H9 (cell line): ENCODE data around the gene SLC16A10. TPM values are rescaled to one million over a fixed set of nuclear protein-coding genes. Genes with fewer than 3 reads are reported as not detected.

Experiments
- DNase-seq: peaks from one replicate; pipeline ENCODE4 v3.0.0-alpha.2; 2017
- H2AFZ ChIP-seq: one replicate; pipeline ENCODE4 v1.6.1; 2013; ENCODE audit warnings: mild to moderate bottlenecking, low read length, control low read depth, moderate library complexity
- H2AK5ac ChIP-seq: 2 replicates; pipeline ENCODE4 v1.6.1; 2013; ENCODE audit warnings: low read length, control low read depth, mixed read lengths; ENCODE audit not compliant: insufficient read length
- H2BK120ac ChIP-seq: one replicate; pipeline ENCODE4 v1.6.1; 2013; ENCODE audit warnings: low read depth, mild to moderate bottlenecking, low read length, control low read depth, inconsistent platforms; ENCODE audit not compliant: poor library complexity, severe bottlenecking
- H2BK12ac ChIP-seq: 2 replicates; pipeline ENCODE4 v1.6.1; 2013; ENCODE audit warnings: low read length, control low read depth, mixed read lengths, low read depth; ENCODE audit not compliant: insufficient read length
- H2BK15ac ChIP-seq: 2 replicates; pipeline ENCODE4 v1.6.1; 2013; ENCODE audit warnings: low read depth, low read length, control low read depth
- H2BK20ac ChIP-seq: one replicate; pipeline ENCODE4 v1.6.1; 2013; ENCODE audit warnings: low read depth, mild to moderate bottlenecking, low read length, control low read depth, inconsistent platforms; ENCODE audit not compliant: poor library complexity, severe bottlenecking
- H2BK5ac ChIP-seq: 2 replicates; pipeline ENCODE4 v1.6.1; 2013; ENCODE audit warnings: low read length, control low read depth, mixed read lengths; ENCODE audit not compliant: insufficient read length
- H3K14ac ChIP-seq: 2 replicates; pipeline ENCODE4 v1.6.1; 2013; ENCODE audit warnings: low read length, control low read depth; ENCODE audit not compliant: insufficient read depth
- H3K18ac ChIP-seq: 2 replicates; pipeline ENCODE4 v1.6.1; 2013; ENCODE audit warnings: low read depth, mild to moderate bottlenecking, mixed read lengths, low read length, control low read depth; ENCODE audit not compliant: insufficient read length
- H3K23ac ChIP-seq: 2 replicates; pipeline ENCODE4 v1.6.1; 2013; ENCODE audit warnings: low read length, control low read depth, mixed read lengths, low read depth; ENCODE audit not compliant: insufficient read length
- H3K23me2 ChIP-seq: 2 replicates; pipeline ENCODE4 v1.6.1; 2013; ENCODE audit warnings: low read depth, mild to moderate bottlenecking, mixed read lengths, low read length, control low read depth; ENCODE audit not compliant: insufficient read length, poor library complexity, severe bottlenecking
- H3K27ac ChIP-seq: 2 replicates; pipeline ENCODE4 v1.5.1; 2013; ENCODE audit warnings: low read length, control low read depth, mixed read lengths, low read depth; ENCODE audit not compliant: insufficient read length
- H3K27me3 ChIP-seq: 2 replicates; pipeline ENCODE4 v1.6.1; 2013; ENCODE audit warnings: low read length, control low read depth, inconsistent platforms; ENCODE audit not compliant: insufficient read depth
- H3K4ac ChIP-seq: 2 replicates; pipeline ENCODE4 v1.6.1; 2013; ENCODE audit warnings: low read depth, mild to moderate bottlenecking, control low read depth, inconsistent platforms, low read length, moderate library complexity
- H3K4me1 ChIP-seq: 2 replicates; pipeline ENCODE4 v1.6.1; 2013; ENCODE audit warnings: low read length, control low read depth, inconsistent platforms; ENCODE audit not compliant: insufficient read depth
- H3K4me2 ChIP-seq: 2 replicates; pipeline ENCODE4 v1.6.1; 2013; ENCODE audit warnings: low read length, control low read depth, mixed read lengths; ENCODE audit not compliant: insufficient read length, insufficient read depth
- H3K56ac ChIP-seq: 2 replicates; pipeline ENCODE4 v1.6.1; 2013; ENCODE audit warnings: low read depth, mild to moderate bottlenecking, mixed read lengths, low read length, control low read depth; ENCODE audit not compliant: insufficient read length
- H3K79me1 ChIP-seq: 2 replicates; pipeline ENCODE4 v1.6.1; 2013; ENCODE audit warnings: low read depth, mild to moderate bottlenecking, moderate library complexity, low read length, control low read depth, inconsistent platforms; ENCODE audit not compliant: insufficient read depth, poor library complexity, severe bottlenecking
- H3K79me2 ChIP-seq: 2 replicates; pipeline ENCODE4 v1.6.1; 2013; ENCODE audit warnings: low read length, control low read depth, inconsistent platforms; ENCODE audit not compliant: insufficient read depth
- H3K9ac ChIP-seq: 2 replicates; pipeline ENCODE4 v1.6.1; 2013; ENCODE audit warnings: low read length, control low read depth, mixed read lengths; ENCODE audit not compliant: insufficient read length; ENCODE audit errors: extremely low read depth
- H3K9me3 ChIP-seq: one replicate; pipeline ENCODE4 v1.6.1; 2013; ENCODE audit warnings: low read depth, low read length, inconsistent platforms; ENCODE audit not compliant: control insufficient read depth
- H3T11ph ChIP-seq: one replicate; pipeline ENCODE4 v1.6.1; 2013; ENCODE audit warnings: mild to moderate bottlenecking, low read length, control low read depth, inconsistent platforms
- H4K20me1 ChIP-seq: one replicate; pipeline ENCODE4 v1.6.1; 2013; ENCODE audit not compliant: control insufficient read depth, insufficient read length, insufficient read depth
- H4K5ac ChIP-seq: 2 replicates; pipeline ENCODE4 v1.6.1; 2013; ENCODE audit warnings: low read depth, mild to moderate bottlenecking, mixed read lengths, low read length, control low read depth; ENCODE audit not compliant: insufficient read length
- H4K8ac ChIP-seq: replicated peaks from 2 replicates; pipeline ENCODE4 v1.6.1; 2013; ENCODE audit warnings: low read length, control low read depth, mixed read lengths, low read depth; ENCODE audit not compliant: insufficient read length
- H4K91ac ChIP-seq: 2 replicates; pipeline ENCODE4 v1.6.1; 2013; ENCODE audit warnings: low read depth, mild to moderate bottlenecking, moderate library complexity, mixed read lengths, low read length, control low read depth; ENCODE audit not compliant: insufficient read length
- H3K27ac Mint-ChIP-seq, 3 experiments: 2 replicates in 2 of 3; 3 replicates in 1 of 3; pipeline ENCODE4 v1.8.0; 2020 to 2021; ENCODE audit warnings: mixed read lengths in 3 of 3, mild to moderate bottlenecking in 1 of 3, moderate library complexity in 1 of 3
- H3K27me3 Mint-ChIP-seq: 2 replicates; pipeline ENCODE4 v1.8.0; 2021; ENCODE audit warnings: low read depth, mild to moderate bottlenecking, moderate library complexity, mixed read lengths
- H3K36me3 Mint-ChIP-seq, 3 experiments: 2 replicates in 2 of 3; 3 replicates in 1 of 3; pipeline ENCODE4 v1.8.0; 2020 to 2021; ENCODE audit warnings: low read depth in 3 of 3, mixed read lengths in 3 of 3; ENCODE audit not compliant: insufficient read depth in 1 of 3
- H3K4me1 Mint-ChIP-seq, 2 experiments: 2 replicates each; pipeline ENCODE4 v1.8.0; 2020; ENCODE audit warnings: mixed read lengths in 2 of 2
- H3K4me3 Mint-ChIP-seq, 2 experiments: 2 replicates in 1 of 2; 3 replicates in 1 of 2; pipeline ENCODE4 v1.8.0; 2020 to 2021; ENCODE audit warnings: mild to moderate bottlenecking in 2 of 2, mixed read lengths in 2 of 2, moderate library complexity in 1 of 2
- H3K9me3 Mint-ChIP-seq, 2 experiments: 2 replicates in 1 of 2; 3 replicates in 1 of 2; pipeline ENCODE4 v1.8.0; 2020; ENCODE audit warnings: mild to moderate bottlenecking in 2 of 2, mixed read lengths in 2 of 2, moderate library complexity in 1 of 2
- CTCF ChIP-seq: fragments of 200-600 bp; sonication (generic); conservative IDR thresholded peaks from 3 replicates; pipeline ENCODE4 v1.8.0; 2021; ENCODE audit warnings: antibody characterized with exemption, mild to moderate bottlenecking
- whole genome bisulfite sequencing: extraction: QIAGEN DNeasy Blood & Tissue Kit; methylation state at CpG from one replicate; pipeline ENCODE4 v1.1.7; 2013; ENCODE audit warnings: missing lambda C conversion rate, low lambda C conversion rate, mixed read lengths; ENCODE audit not compliant: insufficient read length; ENCODE audit errors: extremely low coverage; 5-methylcytosine and 5-hydroxymethylcytosine counted together
- total RNA-seq: library from RNA; stranded (reverse); gene quantifications from 2 replicates; pipeline ENCODE4 v1.2.1, GENCODE V29; 2021

SLC16A10 gene
- total RNA-seq, 1 experiment from 2014 or later: 11.4 TPM

GRCh38 chr6:111254004-111254778 lies 166.9 kb downstream of the SLC16A10 start:
- no peaks in the 10 kb centered on the region for H3K36me3 Mint-ChIP-seq
- H3K9me3 Mint-ChIP-seq: no peaks in the 10 kb centered on the region
- Histone ChIP-seq H3K79me2 (no peaks in the 10 kb centered on the region), H3K4me2 (peak overlapping the region; percentile 51), H2AFZ (no peak overlapping the region), H3K14ac (no peak overlapping the region; the same call in 1 of the 2 replicates), H4K8ac (no peak overlapping the region), H3K4me1 (peaks cover 3% of the 10 kb centered on the region; the same call in 1 of the 2 replicates), H2BK12ac (no peak overlapping the region), H3T11ph (no peak overlapping the region), H3K18ac (no peak overlapping the region), H3K27me3 (no peaks in the 10 kb centered on the region), H3K27ac (no peak overlapping the region), H3K56ac (no peak overlapping the region), H3K9me3 (no peaks in the 10 kb centered on the region), H4K20me1 (no peaks in the 10 kb centered on the region), H3K23ac (no peak overlapping the region), H2AK5ac (no peak overlapping the region), H3K4ac (no peak overlapping the region), H2BK120ac (no peak overlapping the region), H4K91ac (no peak overlapping the region), H3K23me2 (peaks cover 3% of the 10 kb centered on the region), H2BK15ac (no peak overlapping the region), H3K79me1 (no peaks in the 10 kb centered on the region), H4K5ac (no peak overlapping the region), H2BK5ac (no peak overlapping the region), H3K9ac (no peak overlapping the region), H2BK20ac (peak overlapping the region; percentile 50)
- TF ChIP-seq CTCF: no peak
- peak; percentile 33 for DNase-seq
- no peaks in the 10 kb centered on the region for H3K27me3 Mint-ChIP-seq
- H3K27ac Mint-ChIP-seq: peak overlapping the region; percentile 80 to 95 (median 89)
- H3K4me3 Mint-ChIP-seq: peak overlapping the region; percentile 36 to 62; a peak in 4 of 5 replicates
- whole genome bisulfite sequencing: no CpG with 5 or more reads among the region's 9 CpGs
- peaks cover 63 to 65% of the 10 kb centered on the region in 2 experiments for H3K4me1 Mint-ChIP-seq
